Stimulated activated CD8-positive, alpha-beta memory T cell treated with anti-CD3 and anti-CD28 coated beads, Interleukin-15, amount 100 ng/mL, for 48 hours (primary cell): ENCODE data around the gene MEF2D.
A peak's percentile ranks its signal among the peaks of the same experiment; 100 is the strongest.

ENCODE experiments used
- DNase-seq, 2 donors: peaks; one replicate each; pipeline ENCODE4 v3.0.0-alpha.2; 2020; ENCODE audit warnings: low read depth in 2 of 2

The MEF2D gene

DNA sequence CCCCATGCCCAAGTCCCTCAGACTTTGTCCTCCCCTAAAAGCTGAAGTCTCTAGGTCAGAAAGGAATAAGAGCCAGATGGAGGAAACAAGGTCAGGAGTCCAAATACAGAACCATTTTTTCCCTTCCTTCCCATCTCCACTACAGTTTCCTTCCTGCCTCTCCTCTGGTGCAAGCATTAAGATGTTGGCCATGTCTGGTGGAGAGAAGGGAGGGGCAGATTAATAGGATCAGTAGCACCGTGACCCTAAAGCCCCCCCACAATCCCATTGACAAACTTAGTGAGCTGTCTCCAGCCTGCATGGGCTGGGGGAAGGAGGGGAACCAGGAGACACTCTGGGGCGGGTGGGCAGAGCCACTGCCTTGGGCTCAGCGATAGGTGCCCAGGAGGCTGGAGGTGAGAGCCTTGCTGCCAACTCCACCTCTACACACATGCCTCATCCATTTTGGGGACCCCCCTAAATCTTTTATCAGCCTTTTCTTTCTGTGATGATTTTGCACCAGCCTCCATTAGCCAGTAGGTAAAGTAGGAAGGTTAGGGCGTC is 71.8 kb downstream of the MEF2D start:
- no peak for DNase-seq

DNA sequence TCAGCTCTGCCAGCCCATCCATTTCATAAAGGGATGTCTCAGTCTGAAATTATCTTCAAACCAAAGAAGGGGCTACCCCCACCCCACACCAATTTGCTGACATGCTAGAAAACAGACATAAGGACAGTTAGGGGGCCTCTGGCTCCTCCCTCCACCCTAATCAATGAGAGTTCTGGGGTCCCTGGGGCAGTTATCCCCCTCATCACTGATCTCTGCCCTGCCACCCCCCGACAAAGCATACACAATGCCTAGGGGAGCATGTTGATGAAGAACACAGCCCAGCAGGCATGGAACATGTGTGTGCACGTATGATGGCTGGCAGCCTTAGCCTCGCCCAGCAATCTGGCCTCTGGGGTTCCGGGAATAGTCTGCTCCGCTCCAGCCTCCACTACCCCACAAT is 72.6 kb downstream of the MEF2D start:
- no peak for DNase-seq

DNA sequence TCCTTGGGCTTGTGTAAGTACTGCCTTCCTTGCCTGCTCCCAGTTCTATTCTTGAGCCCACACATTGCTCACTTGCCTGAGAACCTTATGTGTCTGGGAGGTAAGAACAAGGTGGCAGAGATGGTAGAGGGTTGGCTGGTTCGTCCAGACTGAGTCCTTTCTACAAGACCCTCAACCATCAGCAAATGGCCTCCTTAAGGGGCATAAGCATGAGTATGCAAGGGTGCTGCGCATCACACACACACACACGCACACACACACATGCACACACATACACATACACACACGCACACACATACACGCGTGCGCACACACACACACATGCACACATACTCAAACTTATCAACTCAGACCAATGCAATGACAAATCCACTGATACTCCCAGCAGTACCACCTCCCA is 74.6 kb downstream of the MEF2D start:
- DNase-seq = no peak

DNA sequence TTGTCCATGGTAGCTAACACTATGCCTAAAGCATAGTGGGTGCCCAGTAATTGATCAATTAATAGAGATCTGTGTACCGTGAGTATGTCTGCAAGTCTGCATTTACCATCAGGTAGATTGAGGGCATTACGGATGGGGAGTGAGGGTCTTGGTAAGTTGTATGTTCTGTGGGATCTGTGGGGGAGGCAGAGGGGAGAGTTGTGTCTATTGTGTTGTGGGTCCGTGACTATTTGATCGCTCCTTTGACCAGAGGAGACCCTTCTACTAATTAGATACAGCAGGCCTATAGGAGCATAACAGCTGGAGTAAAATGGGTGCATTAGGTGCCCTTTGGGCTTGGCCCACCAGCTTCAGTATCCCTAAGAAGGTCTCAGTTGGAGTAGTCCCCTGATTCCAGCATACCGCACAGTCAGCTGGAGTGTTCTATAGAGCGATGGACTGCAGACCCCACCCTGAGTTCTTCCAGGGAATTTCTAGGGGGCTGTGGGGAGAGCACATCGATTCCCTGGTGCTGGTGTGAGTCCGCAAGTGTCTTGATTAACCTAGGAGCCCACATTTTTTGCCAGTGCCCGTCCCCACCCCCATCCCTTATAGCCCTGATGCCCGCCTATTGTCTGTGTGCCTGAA is 75.7 kb downstream of the MEF2D start:
- DNase-seq = no peak

DNA sequence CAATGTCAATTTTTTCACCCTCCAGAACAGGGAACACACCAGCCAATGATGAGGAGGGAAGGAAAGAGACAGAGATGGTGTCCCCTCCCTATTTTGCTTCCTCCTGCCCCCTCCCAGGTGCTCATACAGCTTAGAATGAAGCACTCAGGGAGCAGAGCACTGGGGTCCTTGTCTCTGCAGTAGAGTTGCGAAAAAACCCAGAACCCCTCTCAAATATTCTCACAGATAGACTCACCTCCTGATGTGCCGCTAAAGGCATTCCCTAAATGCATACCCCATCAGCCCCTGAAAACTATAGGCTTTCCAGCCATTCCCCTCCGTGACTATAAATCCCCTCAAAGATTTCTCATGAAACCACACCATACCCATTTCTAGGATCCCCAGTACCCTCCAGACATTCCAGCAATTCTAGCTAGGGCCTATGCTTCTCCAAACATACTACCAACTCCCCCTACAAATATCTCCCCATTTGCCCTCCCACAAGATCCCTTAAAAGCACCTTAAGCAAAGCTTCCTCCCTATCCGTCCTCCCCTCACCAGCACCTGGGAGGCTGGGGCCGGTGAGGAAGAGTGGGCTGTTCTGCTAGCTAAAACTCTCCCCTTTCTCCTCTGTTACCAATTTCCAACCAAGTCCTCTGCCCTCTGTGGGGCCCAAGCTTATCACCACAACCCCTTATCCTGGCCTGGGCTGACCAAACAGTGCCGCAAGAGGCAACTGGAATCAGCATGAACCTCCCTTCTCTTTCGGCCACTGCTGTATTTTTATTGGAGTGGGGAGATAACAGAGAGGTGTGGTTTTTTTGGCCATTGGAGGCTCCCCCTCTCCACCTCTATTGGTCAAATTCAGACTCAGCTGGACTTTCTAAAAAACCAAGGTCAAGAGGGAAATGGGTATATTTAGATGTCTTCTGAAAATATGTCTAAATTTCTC is 76.9 kb downstream of the MEF2D start:
- DNase-seq = no peak

DNA sequence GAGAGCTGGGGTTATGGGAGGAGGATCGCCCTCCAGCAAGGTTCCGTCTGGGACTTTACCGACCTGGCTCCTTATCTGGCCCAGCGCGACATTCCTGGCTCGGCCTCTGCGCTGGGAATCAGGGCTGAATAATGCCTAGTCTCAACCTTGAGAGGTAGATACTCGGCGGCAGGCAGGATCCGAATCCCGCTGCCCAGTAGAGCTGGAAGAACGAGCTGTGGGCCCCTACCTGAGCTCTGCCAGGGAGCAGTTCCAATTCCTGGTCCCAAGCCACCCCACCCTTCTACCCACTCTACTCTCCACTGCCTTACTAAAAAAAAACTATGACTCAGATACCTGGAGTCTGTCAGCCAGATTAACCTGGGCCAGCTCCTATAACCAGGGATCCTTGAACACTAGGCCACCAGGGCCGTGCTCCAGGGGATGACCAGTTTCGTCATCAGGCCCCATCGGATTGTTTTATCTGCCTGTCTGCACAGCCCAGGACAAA is 77.9 kb downstream of the MEF2D start:
- no peak for DNase-seq

DNA sequence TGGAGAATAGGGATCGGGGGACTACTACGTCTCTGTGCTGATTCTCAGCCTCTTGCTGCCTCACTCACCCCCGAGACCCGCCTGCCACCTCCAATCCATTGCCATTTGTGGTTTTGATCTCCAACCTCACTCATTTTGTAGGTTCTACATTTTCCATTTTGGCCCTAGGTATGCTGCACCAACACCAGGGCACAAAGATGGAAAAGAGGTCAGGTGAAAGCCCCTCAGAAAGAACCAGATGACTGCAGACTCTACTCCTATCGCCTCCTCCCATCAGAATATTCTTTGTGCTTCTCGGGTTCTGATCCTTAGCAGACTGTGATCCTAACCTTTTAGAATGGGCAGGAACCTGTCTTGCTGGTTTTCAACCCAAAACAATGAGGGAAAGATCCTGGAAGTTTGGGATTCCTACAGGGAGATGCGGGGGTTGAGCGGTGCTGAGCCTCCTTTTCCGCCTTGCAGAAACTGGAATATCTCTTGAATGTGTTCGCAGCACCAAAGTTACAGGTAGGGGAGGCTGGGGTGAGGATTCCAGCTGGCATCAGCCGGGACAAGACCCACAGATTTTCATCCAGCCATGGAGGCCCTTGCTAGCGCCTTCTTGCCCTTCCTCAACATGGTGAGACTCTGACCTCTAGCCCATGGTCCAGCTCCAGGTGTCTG is 78.5 kb downstream of the MEF2D start:
- no peak for DNase-seq

DNA sequence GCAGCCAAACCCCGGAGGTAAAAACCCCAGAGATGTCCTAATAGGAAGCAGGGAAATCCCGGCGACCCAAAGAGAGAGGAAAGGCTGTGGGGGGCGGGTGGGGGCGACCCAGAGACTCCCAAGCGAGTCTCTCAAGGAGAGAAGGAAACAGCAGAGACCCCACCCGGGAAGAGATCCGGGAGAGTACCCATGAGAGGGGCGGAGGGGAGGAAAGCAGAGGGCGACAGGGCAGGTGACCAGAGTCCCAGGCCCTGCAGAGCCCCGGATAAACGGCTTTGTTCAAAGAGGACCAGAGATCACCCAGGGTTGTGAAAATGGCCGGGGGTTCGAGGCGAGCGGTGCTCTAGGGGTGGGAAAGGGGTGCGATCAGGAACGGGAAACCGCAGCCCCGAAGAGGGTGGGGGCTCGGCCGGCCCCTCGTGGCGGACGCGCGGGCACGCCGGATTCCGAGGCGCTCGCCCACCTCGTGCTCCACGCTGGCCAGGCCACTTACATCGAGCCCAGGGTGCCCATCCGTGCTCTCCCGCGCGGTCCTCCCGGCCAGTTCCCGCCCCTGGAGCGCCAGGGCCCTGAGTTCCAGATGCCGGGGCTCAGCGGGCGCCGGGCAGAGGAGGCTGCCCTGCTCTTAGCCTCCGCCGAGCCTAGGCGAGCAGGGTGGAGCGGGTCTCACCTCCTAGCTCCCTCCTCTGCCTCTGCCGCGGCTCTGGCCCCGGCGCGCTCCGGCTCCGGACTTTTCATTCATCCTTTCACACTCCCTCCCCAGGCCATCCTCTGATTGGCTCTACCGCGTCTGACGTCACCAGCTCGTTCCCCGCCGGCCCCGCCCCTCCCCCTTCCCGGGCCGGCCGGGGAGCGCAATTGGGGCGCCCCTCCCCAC is 79.3 kb downstream of the MEF2D start:
- peak; percentile 52 to 55 for DNase-seq

DNA sequence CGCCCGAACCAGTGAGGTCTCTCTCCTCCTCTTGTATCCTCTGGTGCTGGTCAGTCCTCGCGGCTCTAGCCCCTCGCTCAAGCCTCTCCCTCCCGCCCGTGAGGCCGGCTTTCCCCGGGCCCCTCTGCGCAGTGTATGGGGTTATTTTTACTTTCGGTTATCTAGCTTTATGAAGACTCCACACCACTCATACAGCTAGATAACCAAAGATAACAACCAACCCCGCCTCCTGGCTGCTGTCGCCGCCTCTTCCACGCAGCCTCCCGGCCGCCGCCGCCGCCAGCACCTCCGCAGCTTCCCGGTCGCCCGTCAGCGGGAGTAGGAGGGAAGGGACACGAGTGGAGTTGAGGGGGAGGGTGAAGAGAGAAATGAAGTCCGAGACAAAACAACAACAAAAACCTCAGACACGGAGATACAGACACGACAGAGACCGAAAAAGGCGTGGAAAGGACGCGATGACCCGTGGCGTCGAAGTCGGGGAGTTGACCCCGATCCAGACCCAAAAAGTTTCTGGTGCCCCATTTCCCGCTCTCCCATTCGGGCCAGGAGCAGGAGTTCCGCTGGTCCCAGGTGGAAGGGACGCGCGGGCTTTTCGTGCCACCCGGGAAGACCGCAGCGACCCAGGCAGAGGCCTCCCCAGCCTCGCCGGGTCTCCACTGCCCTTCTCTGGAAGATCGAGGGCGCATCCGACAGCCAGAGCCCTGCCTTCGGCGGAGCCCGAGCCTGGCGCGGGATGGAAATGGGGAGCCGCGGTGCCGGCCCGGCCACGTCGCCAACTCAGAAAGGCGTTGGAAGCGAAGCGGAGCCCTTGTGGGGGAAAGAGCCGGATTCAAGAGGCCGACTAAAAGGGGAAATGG is 80.1 kb downstream of the MEF2D start:
- DNase-seq = peak in 1 of 2 donors; percentile 9

DNA sequence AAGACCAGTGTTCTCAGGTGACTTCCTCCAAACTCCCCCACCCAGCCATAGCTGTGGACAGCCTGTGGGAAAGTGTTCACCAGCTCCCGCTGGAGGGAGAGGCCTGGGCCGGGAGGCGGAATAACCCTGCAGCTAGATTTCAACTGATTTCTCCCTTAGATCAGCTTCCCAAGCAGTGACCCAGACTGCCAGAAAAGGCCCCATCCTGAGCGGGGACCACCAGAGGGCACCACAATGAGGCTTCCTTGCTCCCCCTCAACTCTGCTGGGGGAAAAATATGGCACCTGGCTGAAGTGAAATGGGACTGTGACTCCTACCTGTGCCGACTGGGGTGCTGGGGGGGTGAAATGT is 80.7 kb downstream of the MEF2D start:
- DNase-seq = peak; percentile 24 to 25

DNA sequence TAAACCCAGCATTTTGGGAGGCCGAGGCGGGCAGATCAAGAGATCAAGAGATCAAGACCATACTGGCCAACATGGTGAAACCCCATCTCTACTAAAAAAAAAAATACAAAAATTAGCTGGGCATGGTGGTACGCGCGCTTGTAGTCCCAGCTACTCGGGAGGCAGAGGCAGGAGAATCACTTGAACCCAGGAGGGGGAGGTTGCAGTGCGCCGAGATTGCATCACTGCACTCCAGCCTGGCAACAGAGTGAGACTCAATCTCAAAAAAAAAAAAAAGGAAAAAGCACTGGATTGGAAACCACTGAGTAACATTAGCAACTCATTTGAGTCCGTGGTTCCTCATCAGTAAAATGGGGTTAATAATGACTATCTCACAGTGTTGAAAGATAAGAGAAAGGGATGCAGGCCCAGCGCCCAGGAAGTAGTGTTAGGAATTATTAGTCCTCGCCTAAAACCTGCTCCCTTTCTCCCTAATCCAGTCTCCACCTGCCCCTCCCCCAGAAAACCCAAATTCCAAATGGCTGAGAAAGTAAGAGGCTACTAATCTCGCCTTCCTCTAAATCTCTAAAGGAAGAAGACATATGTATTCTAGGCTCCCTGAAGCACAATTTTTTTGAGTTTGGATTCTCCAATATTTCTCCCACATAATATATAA is 82.0 kb downstream of the MEF2D start:
- no peak for DNase-seq

DNA sequence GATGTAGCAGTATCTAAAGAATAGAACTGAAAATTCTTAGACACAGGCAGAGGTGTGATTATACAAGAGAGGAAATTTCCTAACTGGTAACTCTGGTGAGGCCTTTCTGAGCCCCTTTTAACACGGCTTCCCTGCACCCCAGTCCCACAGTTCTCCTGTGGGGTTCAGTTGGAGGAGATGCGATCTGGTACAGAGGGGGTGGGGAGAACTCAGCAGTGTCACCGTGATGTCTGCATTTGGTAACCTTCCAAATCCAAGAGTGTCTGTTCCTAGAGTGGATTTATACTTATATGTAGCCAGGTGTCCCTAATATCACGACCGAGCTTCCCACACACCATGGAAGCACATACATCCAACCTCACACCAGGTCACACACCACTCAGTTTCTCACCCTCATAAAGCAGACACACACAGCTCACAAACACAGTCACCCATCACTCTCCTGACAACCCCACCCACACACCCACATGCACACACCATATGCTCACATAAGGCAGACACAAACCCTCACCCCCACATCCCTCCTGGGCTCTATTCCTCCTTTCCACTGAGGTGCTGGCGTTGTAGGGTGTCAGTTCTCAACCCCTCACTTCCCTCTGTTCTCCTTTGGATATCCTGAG is 83.1 kb downstream of the MEF2D start:
- DNase-seq = no peak

DNA sequence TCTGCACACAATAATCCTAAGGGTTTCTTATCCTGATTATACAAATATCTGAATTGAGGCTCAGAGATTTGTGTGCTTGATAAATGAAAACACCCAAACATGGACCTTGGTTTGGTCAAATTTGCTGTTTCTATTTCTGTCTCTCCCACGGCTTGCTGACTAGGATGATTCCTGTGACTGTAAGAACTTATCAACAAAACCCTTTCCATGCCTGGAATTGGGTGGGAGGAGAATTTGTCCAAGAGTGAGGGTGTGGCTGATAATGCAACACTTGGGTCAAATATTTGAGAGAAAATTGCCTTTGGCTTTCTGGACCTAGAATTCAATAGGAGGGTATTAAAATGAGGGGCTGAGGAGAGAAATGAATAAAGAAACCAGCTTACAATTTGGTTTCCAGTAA is 83.6 kb downstream of the MEF2D start:
- no peak for DNase-seq

DNA sequence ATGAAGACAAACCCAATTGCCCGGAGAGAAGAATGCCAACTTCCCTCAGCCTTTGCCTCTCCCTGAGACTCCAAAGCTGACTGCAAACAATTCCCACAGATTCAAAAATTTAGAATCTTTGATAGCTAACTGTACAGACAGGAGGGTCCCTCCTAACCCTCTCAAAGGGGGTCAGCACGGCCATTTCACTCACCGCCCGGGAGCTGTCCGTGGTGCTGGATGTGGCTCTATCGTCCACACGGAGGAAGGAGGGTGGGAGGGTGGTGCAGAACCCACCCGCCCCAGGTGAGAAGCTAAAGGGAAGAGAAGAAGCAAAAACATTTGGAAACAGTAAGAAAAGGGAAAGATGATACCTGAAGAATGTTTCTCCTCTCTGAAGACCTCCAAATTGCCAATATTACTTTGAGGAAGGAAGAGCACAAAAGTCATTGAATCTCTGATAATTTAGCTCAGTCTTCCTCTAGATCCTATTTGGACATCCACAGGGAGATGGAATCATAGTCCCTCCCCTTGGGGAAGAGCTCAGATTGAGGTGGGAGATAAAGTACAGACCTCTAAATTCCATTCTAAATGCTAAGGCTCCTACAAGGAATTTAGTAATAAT is 86.0 kb downstream of the MEF2D start:
- DNase-seq = no peak
